ENCODE measurements around the gene CFAP99.

The CFAP99 gene

GRCh38 chr4:2478229-2478628 is 59.5 kb downstream of the CFAP99 start:
- DNase-seq: no peak

GRCh38 chr4:2480649-2481048 is 61.9 kb downstream of the CFAP99 start:
- DNase-seq: no peak

- DNase-seq: no peak
Measured at GRCh38 chr4:2482192-2482591, 63.4 kb downstream of the CFAP99 start.

GRCh38 chr4:2482693-2483092 is 63.9 kb downstream of the CFAP99 start:
- no peak for DNase-seq

GRCh38 chr4:2483237-2483636 is 64.5 kb downstream of the CFAP99 start:
- DNase-seq: no peak

GRCh38 chr4:2484185-2484584 is 65.4 kb downstream of the CFAP99 start:
- no peak for DNase-seq

- DNase-seq: peak; percentile 96
Measured at GRCh38 chr4:2484993-2485392, 66.2 kb downstream of the CFAP99 start.

GRCh38 chr4:2485956-2486355 is 67.2 kb downstream of the CFAP99 start:
- DNase-seq: no peak

- DNase-seq: no peak
Measured at GRCh38 chr4:2486981-2487380, 68.2 kb downstream of the CFAP99 start.

GRCh38 chr4:2487632-2488031 is 68.9 kb downstream of the CFAP99 start:
- no peak for DNase-seq

- DNase-seq: no peak
Measured at GRCh38 chr4:2489081-2489805, 70.5 kb downstream of the CFAP99 start.

- no peak for DNase-seq
Measured at GRCh38 chr4:2489841-2490552, 71.2 kb downstream of the CFAP99 start.

- no peak for DNase-seq
Measured at GRCh38 chr4:2492970-2493369, 74.2 kb downstream of the CFAP99 start.

GRCh38 chr4:2494992-2495391 is 76.2 kb downstream of the CFAP99 start:
- no peak for DNase-seq

- DNase-seq: no peak
Measured at GRCh38 chr4:2497324-2497723, 78.6 kb downstream of the CFAP99 start.

- peak; percentile 73 for DNase-seq
Measured at GRCh38 chr4:2497931-2498330, 79.2 kb downstream of the CFAP99 start.

- DNase-seq: no peak
Measured at GRCh38 chr4:2500547-2500946, 81.8 kb downstream of the CFAP99 start.

GRCh38 chr4:2501034-2501594 is 82.4 kb downstream of the CFAP99 start:
- DNase-seq: no peak

- no peak for DNase-seq
Measured at GRCh38 chr4:2503809-2504208, 85.1 kb downstream of the CFAP99 start.

- DNase-seq: no peak
Measured at GRCh38 chr4:2507259-2507658, 88.5 kb downstream of the CFAP99 start.

GRCh38 chr4:2507855-2508254 is 89.1 kb downstream of the CFAP99 start:
- no peak for DNase-seq

GRCh38 chr4:2510351-2511259 is 91.8 kb downstream of the CFAP99 start:
- DNase-seq: no peak

GRCh38 chr4:2511645-2512131 is 92.9 kb downstream of the CFAP99 start:
- no peak for DNase-seq

All from SIG-M5 (cell line).